HL-60 (cell line): Measurements from ENCODE around the gene CLIP4.

Source experiments
- CTCF ChIP-seq: IDR thresholded peaks from one replicate; pipeline ENCODE4 v1.5.1; 2011; ENCODE audit warnings: low read length, control low read depth, inconsistent platforms; ENCODE audit not compliant: insufficient read depth
- GABPA ChIP-seq: IDR thresholded peaks from 2 replicates; pipeline ENCODE4 v1.6.1; 2012; ENCODE audit warnings: low read depth
- REST ChIP-seq: IDR thresholded peaks from 2 replicates; pipeline ENCODE4 v1.6.1; 2012; ENCODE audit warnings: low read depth; ENCODE audit not compliant: insufficient replicate concordance
- SPI1 ChIP-seq: IDR thresholded peaks from 2 replicates; pipeline ENCODE4 v1.6.1; 2012; ENCODE audit warnings: low read depth, mild to moderate bottlenecking, borderline replicate concordance

GRCh38 chr2:29070526-29070925 lies 44.7 kb upstream of the CLIP4 start:
- TF ChIP-seq CTCF (no peak), SPI1 (no peak), GABPA (no peak), REST (no peak)
